ENCODE results near the gene F11R.

DNA sequence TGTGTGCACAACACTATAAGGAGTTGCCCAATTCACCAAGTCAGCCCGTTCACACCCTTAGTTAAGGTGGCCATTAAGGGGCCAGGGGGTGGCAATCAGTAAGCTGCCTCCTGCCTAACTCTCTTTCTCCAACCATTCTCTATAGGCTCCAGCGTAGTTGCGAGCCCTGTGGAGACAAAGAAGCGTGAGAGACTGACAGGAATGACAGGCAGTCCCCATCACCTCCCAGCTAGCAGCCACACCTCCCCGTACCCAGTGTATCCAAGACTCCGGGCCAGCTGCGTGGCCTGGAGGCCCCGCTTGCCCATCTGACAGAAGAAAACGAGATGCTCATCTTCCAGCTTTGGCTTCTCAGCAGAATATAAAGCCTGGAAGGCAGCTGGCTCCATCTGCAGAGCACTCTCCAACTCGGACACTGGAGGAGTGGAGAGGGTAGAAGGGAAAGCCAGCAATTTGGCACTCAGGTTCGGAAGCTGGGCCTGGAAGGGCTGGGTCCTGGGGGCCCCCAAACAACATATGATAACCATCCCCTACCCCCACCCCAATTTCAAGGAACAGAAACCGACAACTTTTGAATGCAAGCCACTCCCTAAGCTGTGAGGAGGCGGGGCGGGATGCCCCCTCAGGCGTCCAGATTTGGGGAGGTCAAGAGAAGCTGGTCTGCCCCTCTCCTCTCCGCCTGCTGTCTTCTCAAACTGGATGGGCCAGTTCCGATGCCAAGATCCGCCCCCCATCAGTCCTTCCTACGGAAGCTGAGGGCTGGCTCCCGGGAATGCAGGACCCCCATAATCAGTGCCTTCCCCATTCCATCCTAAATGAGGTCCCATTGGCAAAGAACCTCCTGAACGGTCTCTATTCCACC, 16.9 kb upstream of the F11R start:
- TF ChIP-seq, protein P1, sequence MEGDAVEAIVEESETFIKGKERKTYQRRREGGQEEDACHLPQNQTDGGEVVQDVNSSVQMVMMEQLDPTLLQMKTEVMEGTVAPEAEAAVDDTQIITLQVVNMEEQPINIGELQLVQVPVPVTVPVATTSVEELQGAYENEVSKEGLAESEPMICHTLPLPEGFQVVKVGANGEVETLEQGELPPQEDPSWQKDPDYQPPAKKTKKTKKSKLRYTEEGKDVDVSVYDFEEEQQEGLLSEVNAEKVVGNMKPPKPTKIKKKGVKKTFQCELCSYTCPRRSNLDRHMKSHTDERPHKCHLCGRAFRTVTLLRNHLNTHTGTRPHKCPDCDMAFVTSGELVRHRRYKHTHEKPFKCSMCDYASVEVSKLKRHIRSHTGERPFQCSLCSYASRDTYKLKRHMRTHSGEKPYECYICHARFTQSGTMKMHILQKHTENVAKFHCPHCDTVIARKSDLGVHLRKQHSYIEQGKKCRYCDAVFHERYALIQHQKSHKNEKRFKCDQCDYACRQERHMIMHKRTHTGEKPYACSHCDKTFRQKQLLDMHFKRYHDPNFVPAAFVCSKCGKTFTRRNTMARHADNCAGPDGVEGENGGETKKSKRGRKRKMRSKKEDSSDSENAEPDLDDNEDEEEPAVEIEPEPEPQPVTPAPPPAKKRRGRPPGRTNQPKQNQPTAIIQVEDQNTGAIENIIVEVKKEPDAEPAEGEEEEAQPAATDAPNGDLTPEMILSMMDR (IDR thresholded peaks at IDR 0.05), result no peak
- TF ChIP-seq EZH2 (IDR thresholded peaks at IDR 0.05; ENCODE audit: borderline replicate concordance, insufficient read depth, low read depth, low read length, poor library complexity, severe bottlenecking), result no peak
